ENCODE results near the gene TTC28.

Gene TTC28

DNA sequence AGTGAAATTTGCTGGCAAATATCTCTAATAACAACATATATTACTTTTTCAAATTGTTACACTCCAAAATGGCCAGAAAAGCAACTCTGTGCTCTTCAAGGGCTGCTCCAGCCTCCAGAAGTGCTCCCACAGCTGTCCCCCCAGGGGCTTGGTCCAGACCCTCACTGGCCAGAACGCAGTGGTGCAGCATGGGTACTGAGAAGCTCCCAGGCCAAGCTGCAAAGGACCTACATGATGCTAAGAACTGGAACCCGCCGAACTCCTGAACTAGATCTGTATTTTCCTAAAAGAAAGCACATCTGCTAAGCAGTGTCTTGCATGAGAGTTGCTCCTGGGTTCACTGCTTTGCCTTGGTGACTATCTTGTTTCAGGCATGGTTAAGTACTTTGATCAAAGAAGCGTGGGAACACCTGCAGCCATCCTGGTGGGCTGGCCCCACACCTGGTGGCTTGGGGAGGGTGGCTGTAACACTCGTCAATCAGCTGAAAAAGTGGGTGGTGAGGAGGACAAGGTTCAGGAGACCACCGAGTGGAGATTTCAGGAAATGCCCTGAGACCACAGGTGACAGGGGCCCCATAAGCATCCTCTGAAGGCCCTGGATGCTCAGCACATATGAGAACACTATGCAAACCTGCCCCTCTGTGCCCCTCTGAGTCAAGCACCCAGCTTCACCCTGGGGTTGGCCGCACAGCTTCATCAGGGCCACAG is 687.9 kb downstream of the TTC28 start:
- H3K27ac ChIP-seq = no peak overlapping the region
- no peak for DNase-seq (ENCODE audit: low read depth, low spot score)

- DNase-seq (ENCODE audit: low read depth, low spot score) = no peak
- H3K27ac ChIP-seq = no peak overlapping the region
Observed at GRCh38 chr22:27990879-27991278, 688.8 kb downstream of the TTC28 start.

DNA sequence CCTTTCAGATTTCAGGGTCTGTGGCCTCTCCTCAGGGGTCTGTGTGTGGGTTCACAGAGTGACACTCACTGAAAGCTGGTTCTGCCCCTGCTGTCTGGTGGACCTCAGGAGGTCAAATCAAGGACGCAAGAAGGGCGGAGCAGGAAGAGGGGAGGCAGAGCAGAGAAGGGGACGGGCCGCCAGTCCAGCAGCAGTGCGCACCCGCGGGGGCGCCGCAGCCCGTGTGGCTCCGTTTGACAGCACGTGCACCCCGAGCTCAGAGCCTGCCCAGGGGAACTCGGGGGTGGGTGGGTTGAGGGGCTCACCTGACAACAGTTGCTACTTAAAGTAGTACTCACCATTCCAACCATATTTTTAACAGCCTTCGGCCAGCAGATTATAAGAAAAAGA is 689.2 kb downstream of the TTC28 start:
- DNase-seq (ENCODE audit: low read depth, low spot score) = no peak
- H3K27ac ChIP-seq = no peak overlapping the region

- no peak for DNase-seq (ENCODE audit: low read depth, low spot score)
- no peak overlapping the region for H3K27ac ChIP-seq
Observed at GRCh38 chr22:27989758-27990450, 689.7 kb downstream of the TTC28 start.

DNA sequence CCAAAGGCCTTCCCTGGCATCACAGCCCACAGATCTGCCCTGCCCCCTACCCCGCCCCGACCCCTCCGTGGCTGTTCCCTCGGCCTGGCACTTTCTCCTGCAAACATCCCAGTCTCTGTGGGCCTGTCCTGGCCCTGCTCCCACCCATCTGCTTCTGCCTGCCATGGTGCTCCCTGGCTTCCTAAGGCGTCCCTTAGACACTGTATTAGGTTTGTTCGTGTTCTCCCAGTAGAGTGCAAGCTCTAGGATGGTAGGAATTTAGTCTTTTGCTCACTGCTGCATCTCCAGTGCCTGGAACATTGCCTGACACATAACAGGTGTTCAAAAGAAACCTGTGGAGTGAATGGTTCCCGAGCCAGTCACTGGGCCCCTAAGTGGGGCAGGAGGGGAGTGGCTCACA is 690.9 kb downstream of the TTC28 start:
- DNase-seq (ENCODE audit: low read depth, low spot score) = no peak
- H3K27ac ChIP-seq = no peak overlapping the region

GRCh38 chr22:27987557-27987956 is 692.1 kb downstream of the TTC28 start:
- H3K27ac ChIP-seq = no peak overlapping the region
- DNase-seq (ENCODE audit: low read depth, low spot score) = no peak

- DNase-seq (ENCODE audit: low read depth, low spot score) = no peak
- no peak overlapping the region for H3K27ac ChIP-seq
Observed at GRCh38 chr22:27986937-27987336, 692.7 kb downstream of the TTC28 start.

DNA sequence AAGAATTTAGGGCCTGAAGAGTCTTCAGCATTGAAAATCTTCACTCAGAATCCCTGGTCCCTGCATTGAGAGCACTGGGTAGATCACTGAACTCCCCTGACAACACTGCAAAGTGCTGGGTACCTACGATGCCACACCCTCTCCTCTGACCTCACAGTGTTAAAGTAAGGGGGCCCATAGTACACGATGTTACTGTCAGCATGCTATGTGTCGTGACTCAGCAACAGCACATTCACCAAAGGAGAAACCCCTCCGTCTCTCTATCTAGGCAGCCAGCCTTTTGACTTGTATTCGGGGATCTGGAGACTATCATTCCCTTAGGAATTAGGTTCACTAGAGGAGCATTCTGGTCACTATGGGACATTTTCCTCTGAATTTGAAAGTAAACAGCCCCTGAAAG is 693.2 kb downstream of the TTC28 start:
- DNase-seq (ENCODE audit: low read depth, low spot score) = no peak
- no peak overlapping the region for H3K27ac ChIP-seq

DNA sequence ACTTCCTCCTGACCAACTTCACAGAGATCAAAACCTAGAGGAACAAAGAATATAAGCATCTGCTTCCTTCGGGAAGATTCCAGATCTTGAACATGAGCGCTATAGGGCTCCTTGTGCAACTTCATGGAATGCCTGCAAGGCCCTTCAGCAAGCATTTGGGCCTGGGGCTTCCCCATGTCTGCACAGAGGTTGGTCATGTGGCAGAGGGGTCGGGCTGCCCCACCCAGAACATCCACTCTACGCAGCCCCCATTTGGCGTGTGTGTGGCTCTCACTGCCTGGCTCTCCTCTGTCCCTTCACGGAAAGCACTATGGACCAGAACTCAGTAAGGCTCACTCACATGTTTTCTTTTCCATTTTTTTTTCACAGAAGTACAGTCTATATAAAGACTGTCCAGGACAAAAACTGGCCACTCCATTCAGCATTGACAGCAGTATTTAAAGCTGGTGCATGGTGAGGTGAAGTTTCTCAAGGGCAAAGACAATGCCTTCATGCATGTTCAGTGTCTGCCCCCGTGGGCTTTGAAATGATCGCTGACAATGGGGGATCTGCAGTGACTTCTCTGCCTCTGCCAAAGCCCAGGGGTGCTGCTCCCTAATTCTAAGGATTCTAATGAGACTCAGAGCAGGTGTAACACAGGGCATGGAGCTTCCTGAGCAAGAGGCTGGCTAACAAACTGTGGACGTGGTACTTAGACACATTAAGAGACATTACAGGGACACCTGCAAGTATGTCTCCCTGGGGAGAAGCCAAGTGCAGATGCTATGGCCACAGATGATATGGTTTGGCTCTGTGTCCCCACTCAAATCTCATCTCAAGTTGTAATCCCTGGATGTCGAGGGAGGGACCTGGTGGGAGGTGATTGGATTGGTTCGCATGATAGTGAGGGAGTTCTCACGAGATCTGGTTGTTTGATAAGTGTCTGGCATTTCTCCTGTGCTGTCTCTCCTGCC is 694.0 kb downstream of the TTC28 start:
- no peak for DNase-seq (ENCODE audit: low read depth, low spot score)
- H3K27ac ChIP-seq = no peak overlapping the region

GRCh38 chr22:27984723-27985122 is 694.9 kb downstream of the TTC28 start:
- DNase-seq (ENCODE audit: low read depth, low spot score) = no peak
- no peak overlapping the region for H3K27ac ChIP-seq

DNA sequence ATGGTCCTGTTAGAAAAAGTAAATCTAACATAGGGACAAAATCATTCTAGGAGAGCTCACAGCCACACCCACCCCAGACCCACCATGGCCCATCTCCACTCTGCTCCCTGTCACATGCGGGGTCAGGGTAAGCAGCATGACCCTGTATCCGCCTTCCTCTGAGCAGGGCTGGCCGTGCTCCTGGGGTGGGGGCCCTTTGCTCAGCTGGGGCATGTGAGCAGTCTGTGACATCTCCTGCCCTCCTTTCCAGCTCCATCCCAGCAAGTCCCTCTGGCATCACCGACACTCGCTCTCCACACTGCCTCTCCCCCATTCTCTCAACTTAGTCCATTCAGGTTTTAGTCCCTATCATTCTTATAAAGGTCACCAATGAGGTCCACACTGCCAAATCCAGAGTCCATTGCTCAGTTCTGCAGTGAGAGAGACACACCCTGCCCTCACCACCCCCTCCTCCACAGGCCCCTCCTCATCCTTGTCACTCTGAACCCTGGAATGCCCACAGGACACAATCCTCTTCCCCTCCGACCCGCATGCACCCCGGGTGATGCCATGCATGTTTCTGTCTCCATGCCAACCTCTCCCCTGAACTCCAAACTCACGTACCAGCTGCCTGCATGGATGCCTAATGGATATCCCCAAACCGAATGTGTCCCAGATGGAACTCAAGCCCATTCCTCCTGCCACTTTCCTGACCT is 695.5 kb downstream of the TTC28 start:
- DNase-seq (ENCODE audit: low read depth, low spot score) = no peak
- H3K27ac ChIP-seq = no peak overlapping the region

DNA sequence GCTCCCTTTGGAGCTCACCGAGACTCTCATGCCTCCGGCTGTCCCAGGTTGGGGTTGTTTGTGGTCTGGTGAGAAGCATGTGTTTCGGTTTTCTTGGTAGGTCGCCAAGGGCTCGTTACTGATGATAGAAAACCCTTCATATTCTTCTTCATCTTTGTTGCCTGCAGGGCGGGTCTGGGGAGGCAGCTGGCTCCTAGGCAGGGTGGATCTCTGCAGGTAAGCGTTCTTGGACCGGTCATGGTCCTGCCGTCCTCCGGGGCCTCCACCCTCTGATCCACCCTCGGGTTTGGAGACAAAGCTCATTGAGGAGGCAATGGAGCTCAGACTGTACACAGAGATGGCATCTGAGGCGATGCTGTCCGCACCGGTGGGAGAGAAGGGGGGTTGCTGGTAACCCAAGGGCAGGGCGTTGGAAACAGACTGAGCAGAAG is 696.3 kb downstream of the TTC28 start:
- no peak overlapping the region for H3K27ac ChIP-seq
- no peak for DNase-seq (ENCODE audit: low read depth, low spot score)

GRCh38 chr22:27982630-27983180 is 696.9 kb downstream of the TTC28 start:
- DNase-seq (ENCODE audit: low read depth, low spot score) = no peak
- H3K27ac ChIP-seq = no peak overlapping the region

DNA sequence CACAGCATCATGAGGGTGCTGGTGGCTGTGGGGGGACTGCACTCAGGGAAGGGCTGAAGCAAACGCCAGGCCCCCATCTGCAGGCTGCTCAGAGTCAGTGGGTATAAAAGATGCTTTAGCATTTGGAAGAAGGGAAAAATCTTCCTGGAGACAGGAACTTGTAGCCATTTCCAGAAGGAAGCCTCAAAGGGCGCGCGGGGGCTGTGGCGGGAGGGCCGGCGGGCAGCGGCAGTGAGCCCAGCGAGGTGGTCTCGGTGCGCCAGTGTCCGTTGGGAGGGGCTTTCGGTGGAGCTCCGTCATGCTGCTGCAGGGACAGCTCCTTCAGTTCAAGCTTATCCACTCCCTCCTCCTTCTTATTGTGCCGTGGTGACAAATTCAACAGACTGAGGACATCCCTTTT is 697.5 kb downstream of the TTC28 start:
- no peak overlapping the region for H3K27ac ChIP-seq
- no peak for DNase-seq (ENCODE audit: low read depth, low spot score)

GRCh38 chr22:27980424-27981148 is 699.1 kb downstream of the TTC28 start:
- no peak for DNase-seq (ENCODE audit: low read depth, low spot score)
- H3K27ac ChIP-seq = no peak overlapping the region

DNA sequence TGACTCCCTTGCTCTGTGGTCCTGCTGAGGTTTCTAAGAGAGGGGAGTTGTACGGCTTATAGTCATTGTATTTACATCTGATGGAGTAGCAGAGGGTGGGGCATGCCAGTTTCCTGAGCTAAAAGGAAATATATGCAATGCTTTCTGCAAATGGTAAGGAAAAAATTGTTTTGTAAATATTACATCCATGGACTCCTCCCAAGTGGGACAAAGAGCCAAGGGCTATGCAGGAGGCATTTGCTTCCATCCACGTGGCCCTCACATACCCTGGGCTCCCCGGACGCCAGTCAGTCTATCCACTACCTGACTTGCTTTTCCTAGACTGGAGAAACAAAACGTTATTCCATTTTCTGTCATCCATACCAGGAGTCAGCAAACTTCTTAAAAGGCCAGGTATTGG is 700.8 kb downstream of the TTC28 start:
- no peak for DNase-seq (ENCODE audit: low read depth, low spot score)
- no peak overlapping the region for H3K27ac ChIP-seq

DNA sequence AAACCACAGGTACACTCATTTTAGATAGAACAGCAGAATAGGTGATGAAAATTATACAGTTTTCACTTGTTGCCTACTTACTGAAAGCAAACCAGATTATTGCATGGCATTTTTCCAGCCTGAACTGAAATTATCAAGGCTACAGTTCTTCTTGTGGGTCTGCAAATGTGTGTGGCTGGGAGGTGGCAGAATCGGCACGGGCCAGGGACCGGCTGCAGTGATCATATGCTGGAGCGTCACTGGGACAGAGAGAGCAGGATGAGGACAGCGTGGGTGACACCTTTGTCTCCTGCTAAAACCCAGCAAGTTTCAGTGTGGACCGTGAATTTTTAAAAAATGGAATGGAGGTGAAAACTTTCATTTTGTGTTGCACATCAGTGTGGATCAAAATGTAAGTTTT is 701.3 kb downstream of the TTC28 start:
- DNase-seq (ENCODE audit: low read depth, low spot score) = no peak
- no peak overlapping the region for H3K27ac ChIP-seq

- H3K27ac ChIP-seq = no peak overlapping the region
- no peak for DNase-seq (ENCODE audit: low read depth, low spot score)
Observed at GRCh38 chr22:27976586-27976985, 703.1 kb downstream of the TTC28 start.

GRCh38 chr22:27975381-27976013 is 704.1 kb downstream of the TTC28 start:
- no peak for DNase-seq (ENCODE audit: low read depth, low spot score)
- no peak overlapping the region for H3K27ac ChIP-seq
